K562 (cell line): ENCODE measurements around the gene CELSR2. TPM values are rescaled to one million over a fixed set of nuclear protein-coding genes. Genes with fewer than 3 reads are reported as not detected.

Experiments
- HNRNPL ChIP-seq: fragments of 200-400 bp; formaldehyde crosslinking; IDR thresholded peaks from 2 replicates; pipeline ENCODE4 v1.6.1; 2017; ENCODE audit warnings: low read depth, mild to moderate bottlenecking, low read length
- KDM1A ChIP-seq, 2 experiments: fragments of 450-650 bp; IDR thresholded peaks; 2 replicates each; pipeline ENCODE4 v1.6.1; 2016; ENCODE audit warnings: mild to moderate bottlenecking in 2 of 2
- MEIS2 ChIP-seq: fragments of 450-650 bp; IDR thresholded peaks from 2 replicates; pipeline ENCODE4 v1.6.1; 2014; ENCODE audit warnings: mild to moderate bottlenecking; ENCODE audit not compliant: partially characterized antibody
- MNT ChIP-seq, 2 experiments: fragments of 450-650 bp; conservative IDR thresholded peaks; 2 replicates each; pipeline ENCODE4 v1.6.1; 2017; ENCODE audit warnings: mild to moderate bottlenecking in 2 of 2, moderate library complexity in 2 of 2
- PHF21A ChIP-seq: fragments of 450-650 bp; IDR thresholded peaks from 2 replicates; pipeline ENCODE4 v1.6.1; 2017; ENCODE audit warnings: low read depth, borderline replicate concordance
- RUNX1 ChIP-seq: sonication (generic); IDR thresholded peaks from 2 replicates; pipeline ENCODE4 v1.6.1; 2016; ENCODE audit warnings: antibody characterized with exemption, low read depth
- TOE1 ChIP-seq, 2 experiments: fragments of 450-650 bp in 1 of 2; sonication (generic) in 1 of 2; formaldehyde crosslinking in 1 of 2; IDR thresholded peaks; 2 replicates each; pipeline versions ENCODE4 v1.7.1 to v1.8.0; 2016 to 2022; ENCODE audit warnings: borderline replicate concordance in 2 of 2, mild to moderate bottlenecking in 2 of 2, antibody characterized with exemption in 1 of 2, inconsistent platforms in 1 of 2, low read depth in 1 of 2, missing genetic modification reagents in 1 of 2, moderate library complexity in 1 of 2
- TRIM28 ChIP-seq: fragments of 450-650 bp; IDR thresholded peaks from 2 replicates; pipeline ENCODE4 v1.6.1; 2017
- polyA plus RNA-seq, 8 experiments: library from polyadenylated mRNA; depleted of rRNA in 4 of 8; stranded (reverse) in 5 of 8; unstranded in 3 of 8; fragments of >200 nt; fragmentation: Nextera tagmentation in 2 of 8; fragmentation: Illumina TruSeq in 1 of 8; extraction: Ambion mirVana in 2 of 8; extraction: Trizol in 1 of 8; gene quantifications; 2 replicates each; pipeline versions ENCODE4 v1.2.1 to v1.2.3, GENCODE V29; 2011 to 2014; ENCODE audit warnings: inconsistent platforms in 1 of 8, missing spikeins in 1 of 8
- total RNA-seq, 7 experiments: library from RNA; depleted of rRNA in 6 of 7; stranded (reverse); fragments of >200 nt in 6 of 7; fragmentation: Illumina TruSeq in 2 of 7; extraction: Trizol in 2 of 7; gene quantifications; 2 replicates each; pipeline versions ENCODE4 v1.2.1 to v1.2.3, GENCODE V29; 2011 to 2021; ENCODE audit warnings: low replicate concordance in 1 of 7
- TF ChIP-seq, protein P1 (sequence below): sonication (generic); formaldehyde crosslinking; IDR thresholded peaks from 2 replicates; pipeline ENCODE4 v1.8.0; 2022; ENCODE audit warnings: missing genetic modification reagents, mild to moderate bottlenecking, moderate library complexity, borderline replicate concordance

Gene CELSR2
- total and polyA plus RNA-seq, 9 of the 15 experiments (the other 6 are each of a cell fraction or from before 2014, with no cell fraction given) = 0.31 to 21.9 (median 4.2) TPM

DNA sequence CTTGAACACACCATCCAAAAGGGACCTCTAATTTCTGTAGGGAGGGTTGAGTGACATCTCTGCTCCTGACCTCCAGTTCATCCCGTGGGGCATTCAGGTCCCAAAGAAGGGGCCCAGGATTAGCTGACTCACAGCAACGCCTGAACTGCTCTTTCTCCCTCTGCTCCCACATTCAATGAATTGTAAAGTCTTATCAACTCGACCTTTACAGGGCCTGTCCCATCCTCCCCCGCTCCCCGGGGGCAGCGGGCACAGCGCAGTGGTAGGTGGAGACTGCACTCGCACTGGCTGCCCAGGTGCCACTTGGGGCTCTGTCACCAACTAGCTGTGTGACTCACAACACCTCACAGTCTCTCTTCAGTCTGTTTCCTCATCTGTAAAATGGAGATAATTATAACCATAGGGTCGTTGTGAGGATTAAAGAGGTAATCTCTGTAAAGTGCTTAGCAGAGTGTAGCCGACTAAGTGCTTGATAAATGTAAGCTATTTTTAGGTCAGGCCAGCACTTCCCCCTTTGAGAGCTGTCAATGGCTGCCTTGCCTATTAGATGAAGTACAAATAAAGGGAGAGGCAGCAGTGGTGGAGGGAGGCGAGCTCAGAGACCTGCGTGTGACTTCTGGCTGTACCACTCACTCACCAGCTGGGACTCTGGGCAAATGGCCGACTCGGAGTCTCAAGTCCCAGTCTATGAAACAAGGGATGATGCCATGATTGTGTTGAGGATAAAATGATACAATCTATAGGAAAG lies 58.1 kb downstream of the CELSR2 start (continued):
- TF ChIP-seq HNRNPL = 0 out of 2 replicates have a peak, but pooled peaks have one; percentile 82
- TF ChIP-seq RUNX1 = peak; percentile 65; the same call in 1 of the 2 replicates
- peak; percentile 97 for TF ChIP-seq KDM1A (IDR thresholded peaks at IDR 0.05)
- TF ChIP-seq MEIS2 = peak; percentile 58
- peak in 1 of 2 experiments; percentile 59; a peak in 2 of 4 replicates for TF ChIP-seq MNT (conservative IDR thresholded peaks at IDR 0.05)
- TF ChIP-seq TRIM28 = 0 out of 2 replicates have a peak, but pooled peaks have one; percentile 37
- TF ChIP-seq PHF21A = peak; percentile 53; the same call in 1 of the 2 replicates
- no peak for TF ChIP-seq TOE1 (IDR thresholded peaks at IDR 0.05; ENCODE audit: borderline replicate concordance)
- TF ChIP-seq TOE1 (CRISPR knock-in tag; IDR thresholded peaks at IDR 0.05; ENCODE audit: borderline replicate concordance, low read depth) = peak; percentile 76; the same call in 1 of the 2 replicates
- TF ChIP-seq, protein P1, sequence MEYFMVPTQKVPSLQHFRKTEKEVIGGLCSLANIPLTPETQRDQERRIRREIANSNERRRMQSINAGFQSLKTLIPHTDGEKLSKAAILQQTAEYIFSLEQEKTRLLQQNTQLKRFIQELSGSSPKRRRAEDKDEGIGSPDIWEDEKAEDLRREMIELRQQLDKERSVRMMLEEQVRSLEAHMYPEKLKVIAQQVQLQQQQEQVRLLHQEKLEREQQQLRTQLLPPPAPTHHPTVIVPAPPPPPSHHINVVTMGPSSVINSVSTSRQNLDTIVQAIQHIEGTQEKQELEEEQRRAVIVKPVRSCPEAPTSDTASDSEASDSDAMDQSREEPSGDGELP = peak; percentile 62; the same call in 1 of the 2 replicates
